AG04450 (cell line): ENCODE results near the gene WNT9B. TPM values are rescaled to one million over a fixed set of nuclear protein-coding genes. Genes with fewer than 3 reads are reported as not detected.

Experiments used
- CTCF ChIA-PET: fragments of 300-600, 350-600 bp; formaldehyde crosslinking; extraction: SDS; loops from one replicate; lab custom pipeline; 2022; ENCODE audit warnings: antibody characterized with exemption, inconsistent platforms; lab: Charles Lee
- POLR2A ChIA-PET: fragments of 350-600 bp; formaldehyde crosslinking; extraction: SDS; loops from one replicate; lab custom pipeline; 2021; ENCODE audit warnings: antibody characterized with exemption, inconsistent platforms; lab: Yijun Ruan, JAX
- DNase-seq: peaks from one replicate; pipeline ENCODE4 v3.0.0-alpha.2; 2011; ENCODE audit warnings: low read depth, low spot score
- H3K27ac ChIP-seq: one replicate; pipeline ENCODE4 v1.5.1; 2012; ENCODE audit warnings: low read depth, low read length, control low read depth
- H3K27me3 ChIP-seq: one replicate; pipeline ENCODE4 v1.6.0; 2012; ENCODE audit warnings: low read length; ENCODE audit not compliant: control insufficient read depth, insufficient read depth
- H3K4me3 ChIP-seq: 2 replicates; pipeline ENCODE4 v1.5.1; 2011; ENCODE audit warnings: mild to moderate bottlenecking, low read depth, low read length, control low read depth
- H3K9me3 ChIP-seq: 2 replicates; pipeline ENCODE4 v1.5.1; 2012; ENCODE audit warnings: low read length; ENCODE audit not compliant: control insufficient read depth, insufficient read depth
- CTCF ChIP-seq: IDR thresholded peaks from 2 replicates; pipeline ENCODE4 v1.5.1; 2011; ENCODE audit warnings: low read depth, low read length, control low read depth, inconsistent platforms
- polyA plus RNA-seq: library from polyadenylated mRNA; depleted of rRNA; stranded (reverse); fragments of >200 nt; gene quantifications from 2 replicates; pipeline ENCODE4 v1.2.3, GENCODE V29; 2011

WNT9B gene
- polyA plus RNA-seq, 1 experiment: not detected

GRCh38 chr17:46810837-46811236 is 40.5 kb upstream of the WNT9B start:
- ChIA-PET POLR2A (no interaction called here), CTCF (no interaction called here)
- no peak for TF ChIP-seq CTCF
- Histone ChIP-seq H3K27ac (no peak overlapping the region), H3K9me3 (no peaks in the 10 kb centered on the region; the same call in 1 of the 2 replicates), H3K27me3 (peaks cover 41% of the 10 kb centered on the region), H3K4me3 (no peak overlapping the region)
- DNase-seq: no peak

- H3K27me3 ChIP-seq: peaks cover 51% of the 10 kb centered on the region
- H3K4me3 ChIP-seq: no peak overlapping the region
- TF ChIP-seq CTCF: no peak
- ChIA-PET POLR2A (interaction anchor here (0.6 to 1.0 kb wide), 2 partner anchors 41 to 87 kb away, joined by 3 to 4 read pairs; no protein-coding TSS in a partner anchor), CTCF (interaction anchor here (0.6 to 1.2 kb wide), 2 partner anchors 11 to 24 kb away, joined by 3 to 4 read pairs; no protein-coding TSS in a partner anchor)
- peak; percentile 3 for DNase-seq
- no peak overlapping the region for H3K27ac ChIP-seq
- H3K9me3 ChIP-seq: no peaks in the 10 kb centered on the region; the same call in 1 of the 2 replicates
These were observed 39.3 kb upstream of the WNT9B start for GRCh38 chr17:46811978-46812583.

GRCh38 chr17:46812624-46813318 is 38.6 kb upstream of the WNT9B start:
- TF ChIP-seq CTCF: no peak
- H3K4me3 ChIP-seq: no peak overlapping the region
- DNase-seq: no peak
- H3K27me3 ChIP-seq: peaks cover 56% of the 10 kb centered on the region
- ChIA-PET POLR2A (interaction anchor here (0.6 to 1.0 kb wide), 2 partner anchors 42 to 87 kb away, joined by 3 to 4 read pairs; no protein-coding TSS in a partner anchor), CTCF (interaction anchor here (1.2 kb wide), 1 partner anchor 11 kb away, joined by 3 read pairs; no protein-coding TSS in a partner anchor)
- no peak overlapping the region for H3K27ac ChIP-seq
- no peaks in the 10 kb centered on the region; the same call in 1 of the 2 replicates for H3K9me3 ChIP-seq

- Histone ChIP-seq H3K9me3 (no peaks in the 10 kb centered on the region; the same call in 1 of the 2 replicates), H3K27ac (no peak overlapping the region), H3K27me3 (peaks cover 63% of the 10 kb centered on the region), H3K4me3 (no peak overlapping the region)
- DNase-seq: no peak
- ChIA-PET CTCF (no interaction called here), POLR2A (no interaction called here)
- TF ChIP-seq CTCF: no peak
These were observed 37.5 kb upstream of the WNT9B start for GRCh38 chr17:46813920-46814319.

GRCh38 chr17:46814446-46814845 is 36.9 kb upstream of the WNT9B start:
- CTCF ChIA-PET: no interaction called here
- POLR2A ChIA-PET: no interaction called here
- no peak for TF ChIP-seq CTCF
- Histone ChIP-seq H3K9me3 (no peaks in the 10 kb centered on the region; the same call in 1 of the 2 replicates), H3K27me3 (peaks cover 68% of the 10 kb centered on the region), H3K4me3 (no peak overlapping the region), H3K27ac (no peak overlapping the region)
- DNase-seq: no peak
